ENCODE data around the gene ASIP. TPM values are rescaled to one million over a fixed set of nuclear protein-coding genes. Genes with fewer than 3 reads are reported as not detected.

The ASIP gene
- total and polyA plus RNA-seq, 2 of the 13 experiments (the other 11 are each of a cell fraction or from before 2014, with no cell fraction given), result not detected

DNA sequence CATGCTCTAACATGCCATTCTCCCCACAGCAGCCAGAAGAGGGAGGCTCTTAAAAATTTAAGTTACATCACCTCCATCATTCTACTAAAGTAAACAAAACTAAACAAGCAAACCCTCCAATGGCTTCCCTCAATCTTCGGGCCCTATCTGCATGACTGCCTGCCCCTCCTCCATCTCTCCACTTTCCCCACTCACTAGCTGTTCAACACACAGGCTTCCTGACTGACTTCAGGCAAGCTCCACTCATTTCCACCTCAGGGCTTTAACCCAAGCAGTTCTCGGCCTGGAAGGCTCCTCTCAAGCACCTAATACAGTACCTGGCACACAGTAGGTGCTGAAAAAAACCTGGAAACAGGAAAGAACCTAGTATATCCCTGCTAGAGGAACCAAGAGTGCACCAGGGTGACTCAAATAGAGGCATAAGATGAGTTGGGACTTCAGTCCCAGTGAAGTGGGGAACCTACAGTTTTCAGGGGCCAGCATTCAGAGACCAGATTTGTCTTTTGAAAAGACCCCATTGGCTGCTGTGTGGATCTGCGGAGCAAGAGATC, 59.1 kb downstream of the ASIP start (continued):
- TF ChIP-seq ZNF512 (CRISPR knock-in tag; IDR thresholded peaks at IDR 0.05) (no peak), NFE2L1 (CRISPR knock-in tag; IDR thresholded peaks at IDR 0.05; ENCODE audit: borderline replicate concordance) (no peak), RXRB (CRISPR knock-in tag; IDR thresholded peaks at IDR 0.05; ENCODE audit: borderline replicate concordance) (no peak; the same call in 1 of the 2 replicates), SOX6 (IDR thresholded peaks at IDR 0.05) (no peak), SOX6 (CRISPR knock-in tag; IDR thresholded peaks at IDR 0.05) (no peak), ARNTL (CRISPR knock-in tag; IDR thresholded peaks at IDR 0.05) (no peak), ZSCAN25 (CRISPR knock-in tag; IDR thresholded peaks at IDR 0.05) (no peak), ZNF781 (CRISPR knock-in tag; IDR thresholded peaks at IDR 0.05; ENCODE audit: borderline replicate concordance, not compliant biosample characterization) (peak; percentile 67), ZNF354B (CRISPR knock-in tag; IDR thresholded peaks at IDR 0.05) (no peak), DRAP1 (CRISPR knock-in tag; IDR thresholded peaks at IDR 0.05) (no peak), RAD51 (IDR thresholded peaks at IDR 0.05; ENCODE audit: borderline replicate concordance) (no peak), ZNF138 (CRISPR knock-in tag; IDR thresholded peaks at IDR 0.05; ENCODE audit: low read depth) (no peak), CBFB (CRISPR knock-in tag; IDR thresholded peaks at IDR 0.05) (no peak; the same call in 1 of the 2 replicates), NFIC (IDR thresholded peaks at IDR 0.05; ENCODE audit: low read length) (no peak), RBAK (CRISPR knock-in tag; IDR thresholded peaks at IDR 0.05) (no peak), ZNF724P (CRISPR knock-in tag; IDR thresholded peaks at IDR 0.05; ENCODE audit: borderline replicate concordance) (0 out of 2 replicates have a peak, but pooled peaks have one; percentile 11), CEBPG (CRISPR knock-in tag; IDR thresholded peaks at IDR 0.05) (peak; percentile 69), ZNF280B (CRISPR knock-in tag; IDR thresholded peaks at IDR 0.05; ENCODE audit: borderline replicate concordance) (no peak), THAP11 (CRISPR knock-in tag; IDR thresholded peaks at IDR 0.05) (0 out of 2 replicates have a peak, but pooled peaks have one; percentile 20), SMAD1 (CRISPR knock-in tag; IDR thresholded peaks at IDR 0.05; ENCODE audit: borderline replicate concordance, low read depth) (no peak), MXD4 (CRISPR knock-in tag; IDR thresholded peaks at IDR 0.05) (0 out of 2 replicates have a peak, but pooled peaks have one; percentile 15), ZNF557 (CRISPR knock-in tag; IDR thresholded peaks at IDR 0.05) (no peak)
- TF ChIP-seq, protein P1, sequence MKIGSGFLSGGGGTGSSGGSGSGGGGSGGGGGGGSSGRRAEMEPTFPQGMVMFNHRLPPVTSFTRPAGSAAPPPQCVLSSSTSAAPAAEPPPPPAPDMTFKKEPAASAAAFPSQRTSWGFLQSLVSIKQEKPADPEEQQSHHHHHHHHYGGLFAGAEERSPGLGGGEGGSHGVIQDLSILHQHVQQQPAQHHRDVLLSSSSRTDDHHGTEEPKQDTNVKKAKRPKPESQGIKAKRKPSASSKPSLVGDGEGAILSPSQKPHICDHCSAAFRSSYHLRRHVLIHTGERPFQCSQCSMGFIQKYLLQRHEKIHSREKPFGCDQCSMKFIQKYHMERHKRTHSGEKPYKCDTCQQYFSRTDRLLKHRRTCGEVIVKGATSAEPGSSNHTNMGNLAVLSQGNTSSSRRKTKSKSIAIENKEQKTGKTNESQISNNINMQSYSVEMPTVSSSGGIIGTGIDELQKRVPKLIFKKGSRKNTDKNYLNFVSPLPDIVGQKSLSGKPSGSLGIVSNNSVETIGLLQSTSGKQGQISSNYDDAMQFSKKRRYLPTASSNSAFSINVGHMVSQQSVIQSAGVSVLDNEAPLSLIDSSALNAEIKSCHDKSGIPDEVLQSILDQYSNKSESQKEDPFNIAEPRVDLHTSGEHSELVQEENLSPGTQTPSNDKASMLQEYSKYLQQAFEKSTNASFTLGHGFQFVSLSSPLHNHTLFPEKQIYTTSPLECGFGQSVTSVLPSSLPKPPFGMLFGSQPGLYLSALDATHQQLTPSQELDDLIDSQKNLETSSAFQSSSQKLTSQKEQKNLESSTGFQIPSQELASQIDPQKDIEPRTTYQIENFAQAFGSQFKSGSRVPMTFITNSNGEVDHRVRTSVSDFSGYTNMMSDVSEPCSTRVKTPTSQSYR (CRISPR knock-in tag; IDR thresholded peaks at IDR 0.05; ENCODE audit: borderline replicate concordance), result peak; percentile 88
- TF ChIP-seq, protein P2, sequence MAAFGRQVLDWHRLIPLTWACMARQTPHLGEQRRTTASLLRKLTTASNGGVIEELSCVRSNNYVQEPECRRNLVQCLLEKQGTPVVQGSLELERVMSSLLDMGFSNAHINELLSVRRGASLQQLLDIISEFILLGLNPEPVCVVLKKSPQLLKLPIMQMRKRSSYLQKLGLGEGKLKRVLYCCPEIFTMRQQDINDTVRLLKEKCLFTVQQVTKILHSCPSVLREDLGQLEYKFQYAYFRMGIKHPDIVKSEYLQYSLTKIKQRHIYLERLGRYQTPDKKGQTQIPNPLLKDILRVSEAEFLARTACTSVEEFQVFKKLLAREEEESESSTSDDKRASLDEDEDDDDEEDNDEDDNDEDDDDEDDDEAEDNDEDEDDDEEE (CRISPR knock-in tag; IDR thresholded peaks at IDR 0.05), result no peak

All from HepG2 (cell line).